ENCODE results near the gene SIKE1.
"Not testable (repeated sequence)": the region's sequence is repeated elsewhere in the genome, so short reads cannot be mapped to it uniquely, and the experiment has no call there.

The SIKE1 gene

DNA sequence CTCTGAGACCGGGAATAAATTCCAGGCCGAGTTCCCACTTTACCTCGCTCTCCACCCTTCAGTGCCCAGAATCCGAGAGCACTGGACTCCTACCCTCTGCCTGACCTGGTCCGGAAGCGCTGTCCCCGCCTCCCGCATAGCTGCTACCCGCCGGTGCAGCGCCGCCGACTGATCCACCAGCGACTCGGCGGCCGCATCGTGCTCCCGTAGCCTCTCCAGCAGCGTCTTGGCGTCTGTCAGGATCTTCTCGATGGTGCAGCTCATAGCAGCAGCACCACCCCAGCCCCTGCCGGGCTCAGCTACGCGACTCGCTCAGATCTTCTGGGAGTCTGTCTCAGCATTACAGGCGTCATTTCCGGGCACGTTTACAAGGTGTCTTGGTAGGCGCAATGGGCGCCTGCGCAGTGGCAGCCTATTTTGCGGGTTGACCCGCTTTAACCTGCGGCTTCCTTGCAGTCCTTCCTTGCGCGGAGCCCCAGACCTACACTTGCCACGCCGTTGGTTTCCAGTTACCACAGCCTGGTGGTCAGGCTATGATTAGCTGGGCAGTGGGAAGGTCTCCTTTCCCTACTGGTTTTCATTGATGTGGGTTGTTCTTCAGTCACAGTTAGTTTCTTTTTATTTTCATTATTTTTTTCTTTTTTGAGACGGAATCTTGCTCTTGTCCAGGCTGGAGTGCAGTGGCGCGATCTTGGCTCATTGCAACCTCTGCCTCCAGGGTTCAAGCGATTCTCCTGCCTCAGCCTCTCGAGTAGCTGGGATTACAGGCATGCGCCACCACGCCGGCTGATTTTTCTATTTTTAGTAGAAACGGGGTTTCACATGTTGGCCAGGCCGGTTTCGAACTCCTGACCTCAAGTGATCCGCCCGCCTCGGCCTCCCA is at the start of gene SIKE1:
SIKE1 (minus strand) TSS at position 342 of the 883 bp plus-strand sequence; CDS start at position 264, 78 bp downstream.
- Histone ChIP-seq H3K36me3 (ENCODE audit: insufficient read depth) (no peaks in the 10 kb centered on the region; the same call in 1 of the 2 replicates), H3K4me3 (IDR thresholded peaks at IDR 0.05; ENCODE audit: insufficient read depth, low read depth, low read length) (no peak within 1 kb of the TSS), H3K4me1 (ENCODE audit: low read depth, poor library complexity, severe bottlenecking) (peaks cover 13% of the 10 kb centered on the region), H4K20me1 (ENCODE audit: insufficient read depth) (no peaks in the 10 kb centered on the region), H3K4me2 (peak within 1 kb of the TSS; percentile 58), H3K79me2 (ENCODE audit: insufficient read depth, low read depth) (peaks cover 24% of the 10 kb centered on the region; the same call in 1 of the 2 replicates), H3K27ac (peak within 1 kb of the TSS; percentile 74), H3K9ac (peak within 1 kb of the TSS; percentile 61; the same call in 1 of the 2 replicates), H3K27me3 (ENCODE audit: insufficient read depth, low read depth) (no peaks in the 10 kb centered on the region), H2AFZ (ENCODE audit: low read depth) (peak within 1 kb of the TSS; percentile 37)
- TF ChIP-seq CTCF (conservative IDR thresholded peaks at IDR 0.05; ENCODE audit: low read depth, low read length), result no peak

- not testable (repeated sequence) for H3K79me2 ChIP-seq (ENCODE audit: insufficient read depth, low read depth); H3K4me3 ChIP-seq (IDR thresholded peaks at IDR 0.05; ENCODE audit: insufficient read depth, low read depth, low read length); H3K9ac ChIP-seq; H3K36me3 ChIP-seq (ENCODE audit: insufficient read depth); H3K4me1 ChIP-seq (ENCODE audit: low read depth, poor library complexity, severe bottlenecking); H3K27ac ChIP-seq; H3K4me2 ChIP-seq; H2AFZ ChIP-seq (ENCODE audit: low read depth); H3K27me3 ChIP-seq (ENCODE audit: insufficient read depth, low read depth); H4K20me1 ChIP-seq (ENCODE audit: insufficient read depth)
These were observed 49.6 kb upstream of the SIKE1 start for GRCh38 chr1:114830075-114830474.

- Histone ChIP-seq H3K36me3 (ENCODE audit: insufficient read depth) (no peaks in the 10 kb centered on the region), H3K27me3 (ENCODE audit: insufficient read depth, low read depth) (no peaks in the 10 kb centered on the region), H3K9ac (no peak overlapping the region), H3K27ac (no peak overlapping the region), H2AFZ (ENCODE audit: low read depth) (no peak overlapping the region), H3K4me2 (no peak overlapping the region), H3K4me1 (ENCODE audit: low read depth, poor library complexity, severe bottlenecking) (peaks cover 5% of the 10 kb centered on the region), H4K20me1 (ENCODE audit: insufficient read depth) (no peaks in the 10 kb centered on the region), H3K79me2 (ENCODE audit: insufficient read depth, low read depth) (no peaks in the 10 kb centered on the region), H3K4me3 (IDR thresholded peaks at IDR 0.05; ENCODE audit: insufficient read depth, low read depth, low read length) (no peak overlapping the region)
- no peak for TF ChIP-seq CTCF (conservative IDR thresholded peaks at IDR 0.05; ENCODE audit: low read depth, low read length)
These were observed 47.8 kb upstream of the SIKE1 start for GRCh38 chr1:114828251-114828650.

- no peak overlapping the region for H2AFZ ChIP-seq (ENCODE audit: low read depth)
- TF ChIP-seq CTCF (conservative IDR thresholded peaks at IDR 0.05; ENCODE audit: low read depth, low read length), result no peak
These were observed 41.5 kb upstream of the SIKE1 start for GRCh38 chr1:114821978-114822377.

DNA sequence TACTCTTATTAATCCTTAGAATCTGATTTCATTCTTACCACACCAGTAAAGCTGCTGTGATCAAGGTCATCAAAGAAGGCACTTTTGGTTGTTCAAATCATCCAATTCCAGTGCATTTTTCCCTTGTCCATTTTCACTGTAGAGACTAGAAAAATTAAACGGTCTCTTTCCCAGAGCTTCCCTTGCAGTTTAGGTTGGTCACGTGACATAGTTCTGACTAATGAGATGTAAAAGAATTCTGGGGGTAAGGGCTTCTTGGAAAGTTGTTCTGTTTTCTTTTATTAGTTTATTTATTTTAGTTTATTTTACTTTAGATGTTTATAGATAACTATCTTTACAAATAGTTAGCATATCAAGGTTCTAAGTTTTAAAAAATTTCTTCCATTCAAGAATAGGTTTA is 39.9 kb upstream of the SIKE1 start:
- no peaks in the 10 kb centered on the region for H3K79me2 ChIP-seq (ENCODE audit: insufficient read depth, low read depth)
- H3K4me2 ChIP-seq, result no peak overlapping the region
- H3K9ac ChIP-seq, result no peak overlapping the region
- H4K20me1 ChIP-seq (ENCODE audit: insufficient read depth), result no peaks in the 10 kb centered on the region
- no peak overlapping the region for H3K27ac ChIP-seq
- no peaks in the 10 kb centered on the region for H3K36me3 ChIP-seq (ENCODE audit: insufficient read depth)
- H3K27me3 ChIP-seq (ENCODE audit: insufficient read depth, low read depth), result no peaks in the 10 kb centered on the region
- no peak overlapping the region for H3K4me3 ChIP-seq (IDR thresholded peaks at IDR 0.05; ENCODE audit: insufficient read depth, low read depth, low read length)
- no peak overlapping the region for H2AFZ ChIP-seq (ENCODE audit: low read depth)
- no peaks in the 10 kb centered on the region for H3K4me1 ChIP-seq (ENCODE audit: low read depth, poor library complexity, severe bottlenecking)
- no peak for TF ChIP-seq CTCF (conservative IDR thresholded peaks at IDR 0.05; ENCODE audit: low read depth, low read length)

More at GRCh38 chr1:114821978-114822377, 41.5 kb upstream of the SIKE1 start:
- no peak overlapping the region for H3K27ac ChIP-seq
- no peaks in the 10 kb centered on the region for H3K27me3 ChIP-seq (ENCODE audit: insufficient read depth, low read depth)
- no peaks in the 10 kb centered on the region for H3K36me3 ChIP-seq (ENCODE audit: insufficient read depth)
- no peaks in the 10 kb centered on the region for H3K4me1 ChIP-seq (ENCODE audit: low read depth, poor library complexity, severe bottlenecking)
- H3K4me3 ChIP-seq (IDR thresholded peaks at IDR 0.05; ENCODE audit: insufficient read depth, low read depth, low read length), result no peak overlapping the region
- H3K4me2 ChIP-seq, result no peak overlapping the region
- H4K20me1 ChIP-seq (ENCODE audit: insufficient read depth), result no peaks in the 10 kb centered on the region
- no peak overlapping the region for H3K9ac ChIP-seq
- no peaks in the 10 kb centered on the region for H3K79me2 ChIP-seq (ENCODE audit: insufficient read depth, low read depth)

All from KMS-11 (cell line).